Activated B cell treated with CpG ODN at 0.5 μM for 24 hours (primary cell): ENCODE measurements around the gene NKX2-2. TPM values are rescaled to one million over a fixed set of nuclear protein-coding genes. Genes with fewer than 3 reads are reported as not detected.

Source experiments
- ATAC-seq: fragments of 200-7000 bp; cut with Tn5 transposase; one replicate; pipeline ENCODE4 v1.10.0; 2021; ENCODE audit warnings: low read depth, mild to moderate bottlenecking, moderate library complexity
- CTCF ChIA-PET: fragments of 350-600 bp; sonication (Branson Sonifier 250); formaldehyde crosslinking; loops from one replicate; lab custom pipeline; 2021; ENCODE audit warnings: antibody characterized with exemption; lab: Charles Lee
- POLR2A ChIA-PET: fragments of 350-600 bp; sonication (Branson Sonifier 250); formaldehyde crosslinking; loops from one replicate; lab custom pipeline; 2021; ENCODE audit warnings: antibody characterized with exemption; lab: Charles Lee
- DNase-seq: peaks from one replicate; pipeline ENCODE4 v3.0.0; 2022
- H3K27ac Mint-ChIP-seq: one replicate; pipeline ENCODE4 v1.8.0; 2020; ENCODE audit warnings: mixed read lengths
- H3K27me3 Mint-ChIP-seq: one replicate; pipeline ENCODE4 v1.8.0; 2021; ENCODE audit warnings: mixed read lengths
- H3K36me3 Mint-ChIP-seq: one replicate; pipeline ENCODE4 v1.8.0; 2021; ENCODE audit warnings: low read depth, mixed read lengths
- H3K4me1 Mint-ChIP-seq: one replicate; pipeline ENCODE4 v1.8.0; 2021; ENCODE audit warnings: mixed read lengths
- H3K4me3 Mint-ChIP-seq: one replicate; pipeline ENCODE4 v1.8.0; 2020; ENCODE audit warnings: mild to moderate bottlenecking, mixed read lengths
- H3K9me3 Mint-ChIP-seq: one replicate; pipeline ENCODE4 v1.8.0; 2020; ENCODE audit warnings: mixed read lengths
- intact Hi-C: fragments of 100-400 bp; cut with micrococcal nuclease; formaldehyde crosslinking; loops from one replicate; pipeline ENCODE4 v1.15.1; 2024
- total RNA-seq: library from RNA; stranded (reverse); gene quantifications from 2 replicates; pipeline ENCODE4 v1.2.3, GENCODE V29; 2022
- TF ChIP-seq, protein P1 (sequence below): fragments of 200-600 bp; IDR thresholded peaks from one replicate; pipeline ENCODE4 v1.8.0; 2022; ENCODE audit warnings: antibody characterized with exemption, mild to moderate bottlenecking

NKX2-2 gene
- total RNA-seq, 1 donor from 2014 or later: not detected

DNA sequence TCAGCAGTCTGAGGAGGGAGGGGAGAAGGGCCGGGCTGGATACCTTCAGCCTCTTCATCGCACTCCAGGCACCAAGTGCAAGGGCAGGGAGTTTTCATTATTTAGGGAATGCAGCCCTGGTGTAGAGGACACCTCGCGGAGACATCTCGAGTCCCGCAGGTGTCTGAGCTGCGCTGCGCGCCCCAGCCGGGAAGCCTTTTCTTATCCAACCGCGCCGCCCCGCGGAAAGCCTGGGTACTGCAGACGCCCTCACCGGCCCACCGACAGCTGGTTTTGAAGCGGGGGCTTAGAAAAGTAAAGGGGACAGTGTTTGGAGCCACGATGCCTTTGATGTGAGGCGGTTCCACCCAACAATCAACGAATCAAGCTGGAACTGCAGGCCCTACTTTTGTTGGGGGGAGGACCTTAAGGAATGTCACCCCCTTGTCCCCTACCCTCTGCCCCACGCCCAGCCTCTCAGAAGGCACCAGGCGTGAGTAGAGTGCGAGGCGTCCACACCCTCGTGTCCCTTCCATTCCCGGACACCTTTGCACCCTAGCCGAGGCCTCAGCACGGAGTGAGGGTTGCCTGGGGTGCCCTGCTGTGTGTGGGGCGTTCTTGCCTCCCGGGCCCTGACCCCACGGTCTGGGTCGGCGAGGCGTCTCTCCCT lies 8.6 kb downstream of the NKX2-2 start:
- Mint-ChIP-seq H3K4me3 (peak overlapping the region; percentile 38), H3K36me3 (no peaks in the 10 kb centered on the region), H3K27ac (no peak overlapping the region), H3K27me3 (peaks cover 63% of the 10 kb centered on the region), H3K9me3 (no peaks in the 10 kb centered on the region), H3K4me1 (peaks cover 24% of the 10 kb centered on the region)
- ATAC-seq (peak; percentile 57), DNase-seq (peak; percentile 69)
- intact Hi-C loops: loop anchor here (1.0 to 10.0 kb wide), 6 partner anchors 269 to 1420 kb away; no protein-coding TSS in a partner anchor
- TF ChIP-seq, protein P1, sequence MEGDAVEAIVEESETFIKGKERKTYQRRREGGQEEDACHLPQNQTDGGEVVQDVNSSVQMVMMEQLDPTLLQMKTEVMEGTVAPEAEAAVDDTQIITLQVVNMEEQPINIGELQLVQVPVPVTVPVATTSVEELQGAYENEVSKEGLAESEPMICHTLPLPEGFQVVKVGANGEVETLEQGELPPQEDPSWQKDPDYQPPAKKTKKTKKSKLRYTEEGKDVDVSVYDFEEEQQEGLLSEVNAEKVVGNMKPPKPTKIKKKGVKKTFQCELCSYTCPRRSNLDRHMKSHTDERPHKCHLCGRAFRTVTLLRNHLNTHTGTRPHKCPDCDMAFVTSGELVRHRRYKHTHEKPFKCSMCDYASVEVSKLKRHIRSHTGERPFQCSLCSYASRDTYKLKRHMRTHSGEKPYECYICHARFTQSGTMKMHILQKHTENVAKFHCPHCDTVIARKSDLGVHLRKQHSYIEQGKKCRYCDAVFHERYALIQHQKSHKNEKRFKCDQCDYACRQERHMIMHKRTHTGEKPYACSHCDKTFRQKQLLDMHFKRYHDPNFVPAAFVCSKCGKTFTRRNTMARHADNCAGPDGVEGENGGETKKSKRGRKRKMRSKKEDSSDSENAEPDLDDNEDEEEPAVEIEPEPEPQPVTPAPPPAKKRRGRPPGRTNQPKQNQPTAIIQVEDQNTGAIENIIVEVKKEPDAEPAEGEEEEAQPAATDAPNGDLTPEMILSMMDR: peak; percentile 35
- ChIA-PET CTCF (interaction anchor here (0.6 to 6.4 kb wide), 20 partner anchors 16 to 1421 kb away, joined by 3 to 79 read pairs (median 3); no protein-coding TSS in a partner anchor), POLR2A (no interaction called here)

DNA sequence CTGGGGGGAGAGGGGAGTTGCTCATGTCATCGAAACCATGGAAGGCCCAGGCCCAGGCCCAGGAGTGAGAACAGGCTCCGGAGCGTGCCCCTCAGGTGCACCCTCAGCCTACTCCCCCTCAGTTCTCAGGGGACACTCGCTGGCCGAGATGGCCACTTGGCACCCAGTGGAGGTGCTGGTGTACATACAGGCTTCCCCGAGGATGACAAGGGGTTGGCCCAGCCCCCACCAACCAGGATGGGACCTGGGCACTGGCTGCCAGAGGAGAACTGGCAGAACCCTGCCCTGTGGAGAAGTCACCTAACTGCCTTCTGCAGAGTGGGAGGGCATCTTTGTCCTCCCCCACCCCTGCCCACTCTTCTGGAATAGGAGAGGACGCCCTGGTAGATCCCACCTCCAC lies 9.5 kb downstream of the NKX2-2 start:
- no peak for ATAC-seq
- Mint-ChIP-seq H3K27ac (no peak overlapping the region), H3K36me3 (no peaks in the 10 kb centered on the region), H3K27me3 (peaks cover 60% of the 10 kb centered on the region), H3K4me3 (no peak overlapping the region), H3K9me3 (no peaks in the 10 kb centered on the region), H3K4me1 (peaks cover 15% of the 10 kb centered on the region)
- TF ChIP-seq, protein P1: no peak
- CTCF ChIA-PET: interaction anchor here (0.7 to 6.4 kb wide), 12 partner anchors 109 to 1420 kb away, joined by 3 to 79 read pairs (median 4); no protein-coding TSS in a partner anchor
- POLR2A ChIA-PET: no interaction called here
- DNase-seq: no peak
- intact Hi-C loops: loop anchor here (2.0 to 10.0 kb wide), 2 partner anchors 840 to 1420 kb away; no protein-coding TSS in a partner anchor

DNA sequence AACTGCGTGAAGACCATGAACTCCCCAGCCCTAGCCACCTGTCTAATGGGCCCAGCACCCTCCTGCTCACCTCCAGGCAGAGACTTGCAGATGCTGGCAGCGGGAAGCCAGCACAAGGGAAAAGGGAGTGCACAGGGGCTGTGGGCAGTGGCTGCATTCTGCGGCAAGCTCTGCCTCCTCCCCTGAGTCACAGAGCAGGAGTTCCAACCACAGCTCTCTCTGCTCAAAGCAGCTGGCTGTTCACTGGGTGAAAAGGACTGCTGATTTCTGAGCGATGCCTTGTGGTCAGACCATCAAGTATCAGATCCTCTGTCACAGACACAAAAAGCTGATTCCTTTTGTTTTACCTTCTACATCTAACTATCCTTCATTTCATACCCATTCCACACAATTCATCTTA lies 10.5 kb downstream of the NKX2-2 start:
- ChIA-PET POLR2A (no interaction called here), CTCF (interaction anchor here (0.7 to 6.4 kb wide), 5 partner anchors 267 to 836 kb away, joined by 3 to 79 read pairs (median 3); no protein-coding TSS in a partner anchor)
- Mint-ChIP-seq H3K4me1 (peaks cover 15% of the 10 kb centered on the region), H3K27me3 (peaks cover 58% of the 10 kb centered on the region), H3K27ac (no peak overlapping the region), H3K9me3 (no peaks in the 10 kb centered on the region), H3K36me3 (no peaks in the 10 kb centered on the region), H3K4me3 (no peak overlapping the region)
- ATAC-seq: no peak
- TF ChIP-seq, protein P1: no peak
- DNase-seq: no peak
- intact Hi-C loops: loop anchor here (10.0 kb wide), 1 partner anchor 839 kb away; no protein-coding TSS in a partner anchor

DNA sequence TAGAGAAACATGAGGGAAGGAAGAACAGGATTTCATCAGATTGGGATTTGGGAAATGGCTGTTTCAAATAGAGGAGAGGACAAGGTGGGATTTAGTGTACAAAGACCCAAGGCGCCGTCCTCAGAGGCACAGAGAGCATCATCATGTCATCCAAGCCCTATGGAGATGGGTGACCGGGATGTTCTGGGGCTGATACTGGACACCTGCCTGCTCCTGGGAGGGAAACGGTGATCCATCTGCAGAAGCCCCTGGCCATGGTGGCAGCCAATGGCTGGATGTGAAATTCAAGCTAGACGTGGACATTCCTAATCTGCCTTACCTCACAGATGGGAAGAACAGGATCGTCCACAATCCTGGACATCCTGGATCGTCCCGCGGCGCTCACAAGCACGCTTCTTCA lies 12.7 kb downstream of the NKX2-2 start:
- TF ChIP-seq, protein P1: no peak
- no peak overlapping the region for H3K27ac Mint-ChIP-seq
- peaks cover 50% of the 10 kb centered on the region for H3K27me3 Mint-ChIP-seq
- ATAC-seq (no peak), DNase-seq (no peak)
- H3K4me1 Mint-ChIP-seq: peaks cover 10% of the 10 kb centered on the region
- H3K36me3 Mint-ChIP-seq: no peaks in the 10 kb centered on the region
- ChIA-PET CTCF (interaction anchor here (1.1 kb wide), 1 partner anchor 641 kb away, joined by 3 read pairs; no protein-coding TSS in a partner anchor), POLR2A (no interaction called here)
- no peak overlapping the region for H3K4me3 Mint-ChIP-seq
- intact Hi-C loops: loop anchor here (10.0 kb wide), 1 partner anchor 836 kb away; no protein-coding TSS in a partner anchor
- H3K9me3 Mint-ChIP-seq: no peaks in the 10 kb centered on the region

DNA sequence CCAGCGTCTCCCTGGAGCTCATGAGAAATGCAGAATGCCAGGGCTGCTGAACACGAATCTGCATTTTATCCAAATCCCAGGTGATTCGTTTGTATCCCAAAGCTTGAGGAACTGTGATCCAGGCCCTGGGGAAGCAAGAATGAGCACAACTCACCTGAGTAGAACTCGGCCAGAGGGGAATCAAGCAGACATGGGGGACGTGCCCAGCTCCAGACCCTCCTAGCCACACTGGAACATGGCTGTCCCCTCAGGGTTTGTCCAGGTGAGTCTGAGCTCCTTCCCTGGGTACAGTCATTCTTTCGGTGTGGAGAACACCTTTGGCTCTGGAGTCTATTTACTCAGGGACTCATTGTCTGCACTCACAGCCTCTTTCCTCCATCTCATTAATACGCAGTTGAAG lies 13.3 kb downstream of the NKX2-2 start:
- Mint-ChIP-seq H3K9me3 (no peaks in the 10 kb centered on the region), H3K4me1 (peaks cover 10% of the 10 kb centered on the region), H3K27ac (no peak overlapping the region), H3K4me3 (no peak overlapping the region), H3K27me3 (peaks cover 52% of the 10 kb centered on the region), H3K36me3 (no peaks in the 10 kb centered on the region)
- DNase-seq (no peak), ATAC-seq (no peak)
- ChIA-PET CTCF (no interaction called here), POLR2A (no interaction called here)
- intact Hi-C loops: loop anchor here (10.0 kb wide), 1 partner anchor 836 kb away; no protein-coding TSS in a partner anchor
- TF ChIP-seq, protein P1: no peak
